ENCODE measurements around the gene GABRQ.

The GABRQ gene

GRCh38 chrX:152637649-152638442 is at the start of gene GABRQ:
GABRQ (plus strand) TSS chrX:152637895; CDS start chrX:152638203, 308 bp downstream.
- peak in 1 of 2 experiments; percentile 20 for DNase-seq (ENCODE audit: low read depth in 2 of 2)

- DNase-seq (ENCODE audit: low read depth in 2 of 2): no peak
These were observed 49.5 kb upstream of the GABRQ start for GRCh38 chrX:152588206-152588605.

- no peak for DNase-seq (ENCODE audit: low read depth in 2 of 2)
These were observed 36.7 kb upstream of the GABRQ start for GRCh38 chrX:152600853-152601633.

GRCh38 chrX:152601848-152602616 is 35.7 kb upstream of the GABRQ start:
- DNase-seq (ENCODE audit: low read depth in 2 of 2): no peak

- DNase-seq (ENCODE audit: low read depth in 2 of 2): no peak
These were observed 22.9 kb upstream of the GABRQ start for GRCh38 chrX:152614791-152615190.

GRCh38 chrX:152619897-152620296 is 17.8 kb upstream of the GABRQ start:
- no peak for DNase-seq (ENCODE audit: low read depth in 2 of 2)

- DNase-seq (ENCODE audit: low read depth in 2 of 2): no peak
These were observed 5.1 kb upstream of the GABRQ start for GRCh38 chrX:152632445-152633097.

- DNase-seq (ENCODE audit: low read depth in 2 of 2): peak in 1 of 2 experiments; percentile 13
These were observed 1.8 kb upstream of the GABRQ start for GRCh38 chrX:152635941-152636340.

GRCh38 chrX:152638443-152638904 is 779 bp downstream of the GABRQ start:
- DNase-seq (ENCODE audit: low read depth in 2 of 2): no peak

- DNase-seq (ENCODE audit: low read depth in 2 of 2): no peak
These were observed 1.7 kb downstream of the GABRQ start for GRCh38 chrX:152639426-152639825.

GRCh38 chrX:152640034-152640818 is 2.5 kb downstream of the GABRQ start:
- DNase-seq (ENCODE audit: low read depth in 2 of 2): no peak

- DNase-seq (ENCODE audit: low read depth in 2 of 2): no peak
These were observed 3.7 kb downstream of the GABRQ start for GRCh38 chrX:152641256-152641875.

- DNase-seq (ENCODE audit: low read depth in 2 of 2): no peak
These were observed 4.3 kb downstream of the GABRQ start for GRCh38 chrX:152641996-152642395.

GRCh38 chrX:152642931-152643564 is 5.4 kb downstream of the GABRQ start:
- no peak for DNase-seq (ENCODE audit: low read depth in 2 of 2)

- no peak for DNase-seq (ENCODE audit: low read depth in 2 of 2)
These were observed 9.3 kb downstream of the GABRQ start for GRCh38 chrX:152646961-152647360.

GRCh38 chrX:152647978-152648377 is 10.3 kb downstream of the GABRQ start:
- DNase-seq (ENCODE audit: low read depth in 2 of 2): no peak

GRCh38 chrX:152652060-152652459 is 14.4 kb downstream of the GABRQ start:
- DNase-seq (ENCODE audit: low read depth in 2 of 2): no peak

- no peak for DNase-seq (ENCODE audit: low read depth in 2 of 2)
These were observed 14.8 kb downstream of the GABRQ start for GRCh38 chrX:152652467-152652866.

- no peak for DNase-seq (ENCODE audit: low read depth in 2 of 2)
These were observed 18.4 kb downstream of the GABRQ start for GRCh38 chrX:152656087-152656486.

- no peak for DNase-seq (ENCODE audit: low read depth in 2 of 2)
These were observed 19.2 kb downstream of the GABRQ start for GRCh38 chrX:152656890-152657289.
